Activated CD8-positive, alpha-beta memory T cell treated with anti-CD3 and anti-CD28 coated beads, Interleukin-2, amount 50 U/mL, for 4 hours (primary cell): ENCODE data around the gene CACHD1.

Source experiments
- DNase-seq: peaks from one replicate; pipeline ENCODE4 v3.0.0-alpha.2; 2020

The CACHD1 gene

DNA sequence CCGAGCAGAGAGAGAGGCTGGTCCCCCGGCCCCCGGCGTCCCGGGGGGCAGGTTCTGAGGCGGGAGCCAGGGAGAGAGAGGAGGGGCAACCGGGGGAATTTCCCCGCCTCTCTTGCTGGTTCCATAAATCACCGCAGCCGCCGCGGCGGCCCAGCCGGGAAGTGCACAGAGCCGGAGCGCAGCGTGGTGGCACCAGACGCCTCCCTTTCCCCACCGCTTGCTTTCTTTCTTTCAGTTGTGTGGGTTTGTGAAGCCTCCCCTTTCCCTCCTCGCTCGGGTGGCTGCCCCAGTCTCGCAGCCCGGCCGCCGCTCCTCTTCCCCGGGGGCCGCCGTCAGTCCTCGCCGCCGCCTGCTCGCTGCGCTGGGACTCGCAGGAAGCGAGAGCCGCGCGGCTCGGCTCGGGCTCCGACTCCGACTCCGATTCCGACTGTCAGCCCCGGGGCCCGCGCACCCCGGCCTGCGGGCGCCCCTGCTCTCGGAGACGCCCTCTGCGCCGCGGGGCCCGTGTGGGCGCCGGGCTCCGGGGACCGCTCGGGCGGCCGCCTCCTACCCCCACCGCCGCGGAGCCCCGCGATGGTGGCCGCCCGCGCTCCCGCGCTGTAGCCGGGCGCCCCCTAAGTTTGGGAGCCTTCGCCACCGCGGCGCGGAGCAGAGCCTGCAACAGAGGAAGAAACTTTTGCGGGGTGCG, at the start of gene CACHD1:
Gene CACHD1, plus strand, starts transcription at position 153 of the 688 bp plus-strand sequence. CDS start 616 bp downstream, outside the sequence.
- peak; percentile 79 for DNase-seq

DNA sequence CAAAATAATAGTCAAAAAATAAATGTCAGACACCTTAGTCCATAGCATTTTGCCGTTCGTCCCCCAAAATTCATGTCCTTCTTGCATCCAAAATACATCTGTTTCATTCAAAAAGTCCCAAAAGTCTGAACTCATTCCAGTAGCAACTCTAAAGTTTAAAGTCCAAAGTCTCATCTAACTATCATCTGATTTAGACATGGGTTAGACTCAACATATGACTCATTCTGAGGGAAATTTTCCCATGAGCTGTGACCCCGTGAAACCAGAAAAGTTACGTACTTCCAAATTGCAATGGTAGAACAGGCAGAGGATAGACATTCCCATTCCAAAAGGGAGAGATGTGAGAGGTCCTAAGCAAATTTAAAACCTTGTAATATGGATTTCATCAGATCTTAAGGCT, 48.6 kb upstream of the CACHD1 start:
- DNase-seq: no peak

DNA sequence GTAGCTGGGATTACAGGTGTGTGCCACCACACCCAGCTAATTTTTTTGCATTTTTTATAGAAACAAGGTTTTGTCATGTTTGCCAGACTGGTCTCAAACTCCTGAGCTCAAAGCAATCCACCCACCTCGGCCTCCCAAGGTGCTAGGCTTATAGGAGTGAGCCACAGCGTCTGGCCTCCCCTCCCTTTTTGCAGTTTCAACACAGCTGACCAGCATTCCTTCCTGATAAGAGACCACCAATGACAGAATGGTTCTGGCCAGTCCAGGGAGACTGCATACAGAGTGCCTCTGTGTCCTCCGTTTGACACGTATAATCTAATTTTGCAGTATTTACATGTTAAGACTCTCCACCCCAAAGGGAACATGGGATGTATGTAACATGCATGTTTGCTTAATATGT, 46.4 kb upstream of the CACHD1 start:
- no peak for DNase-seq

DNA sequence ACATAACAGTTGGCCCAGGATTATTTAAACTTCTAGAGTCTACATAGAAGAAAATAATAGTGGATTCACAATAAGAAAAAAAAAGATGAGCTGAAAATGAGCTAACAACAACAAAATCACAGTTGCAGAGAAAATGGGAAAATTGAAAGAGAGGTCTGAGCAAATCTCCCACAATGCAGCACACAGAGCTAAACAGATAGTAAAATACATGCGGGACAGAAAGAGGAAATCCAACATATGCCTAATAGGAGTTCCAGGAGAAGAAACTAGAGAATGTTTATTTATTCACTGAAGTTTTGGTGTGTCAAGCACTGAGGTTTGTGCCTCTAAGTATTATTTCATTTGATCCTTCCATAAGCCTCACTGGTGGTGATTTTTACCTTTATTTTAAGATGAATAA, 45.5 kb upstream of the CACHD1 start:
- no peak for DNase-seq

DNA sequence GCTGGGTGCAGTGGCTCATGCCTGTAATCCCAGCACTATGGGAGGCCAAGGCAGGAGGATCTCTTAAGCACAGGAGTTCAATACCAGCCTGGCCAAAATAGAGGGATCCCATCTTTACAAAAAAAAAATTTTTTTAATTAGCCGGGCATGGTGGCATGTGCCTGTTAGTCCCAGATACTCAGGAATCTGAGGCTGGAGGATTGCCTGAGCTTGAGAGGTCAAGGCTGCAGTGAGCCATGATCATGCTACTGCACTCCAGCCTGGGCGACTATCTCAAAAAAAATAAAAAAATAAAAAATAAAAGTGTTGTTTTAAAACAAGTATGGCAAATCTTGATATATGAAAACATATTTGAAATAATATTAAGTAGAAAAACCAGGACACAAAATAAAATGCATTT, 44.4 kb upstream of the CACHD1 start:
- no peak for DNase-seq

DNA sequence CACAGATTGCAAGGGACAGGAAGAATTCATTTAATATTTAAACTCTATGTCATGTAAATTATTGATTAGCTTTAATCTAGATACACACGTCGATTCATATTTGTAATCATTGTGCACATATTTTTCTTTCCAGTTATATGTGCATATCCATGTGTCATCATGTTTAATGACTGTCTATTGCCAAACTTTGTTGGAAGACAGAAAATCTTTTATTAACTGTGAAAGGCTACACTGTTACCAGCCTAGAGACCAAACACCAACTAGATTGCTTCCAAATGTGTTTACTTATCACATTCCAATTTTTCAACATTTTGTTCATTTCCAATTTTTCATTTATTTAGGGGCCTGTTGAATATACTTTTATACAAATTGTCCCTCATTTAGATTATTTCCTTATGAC, 43.2 kb upstream of the CACHD1 start:
- DNase-seq: no peak

DNA sequence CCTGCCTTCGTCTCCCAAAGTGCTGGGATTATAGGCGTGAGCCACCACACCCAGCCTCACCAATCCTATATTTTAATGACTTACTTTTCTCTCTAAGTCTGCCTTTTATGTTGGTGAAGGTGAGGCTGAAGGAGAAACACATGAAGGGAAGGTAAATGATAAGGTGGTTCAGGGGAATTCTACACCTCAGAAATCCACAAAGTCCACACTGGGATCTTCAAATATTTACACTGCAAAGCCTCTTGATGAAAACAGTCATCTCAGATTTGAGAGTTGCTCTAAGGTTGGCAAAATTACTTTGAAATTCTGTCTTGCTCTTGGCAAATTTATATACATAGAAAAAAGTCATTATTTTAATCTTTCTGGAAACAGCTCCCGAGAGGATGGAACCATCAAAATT, 42.0 kb upstream of the CACHD1 start:
- no peak for DNase-seq

DNA sequence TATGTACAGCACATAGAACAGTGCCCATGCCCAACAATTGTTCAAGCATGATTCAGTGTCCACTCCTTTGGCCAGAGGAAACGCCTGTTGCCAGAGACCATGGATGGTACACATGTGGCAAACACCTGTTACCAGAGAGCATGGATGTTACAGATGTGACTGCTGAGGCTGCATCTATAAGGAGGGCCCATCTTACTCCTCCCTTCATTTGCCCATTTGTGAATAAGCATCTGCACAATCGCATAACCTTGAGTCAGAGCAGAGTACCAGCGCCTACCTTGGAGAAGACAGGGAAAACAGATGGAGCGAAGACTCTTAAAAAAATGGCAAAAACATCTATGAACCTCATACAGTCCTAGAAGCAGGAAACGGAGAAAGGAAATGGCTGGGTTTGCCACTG, 36.6 kb upstream of the CACHD1 start:
- no peak for DNase-seq

DNA sequence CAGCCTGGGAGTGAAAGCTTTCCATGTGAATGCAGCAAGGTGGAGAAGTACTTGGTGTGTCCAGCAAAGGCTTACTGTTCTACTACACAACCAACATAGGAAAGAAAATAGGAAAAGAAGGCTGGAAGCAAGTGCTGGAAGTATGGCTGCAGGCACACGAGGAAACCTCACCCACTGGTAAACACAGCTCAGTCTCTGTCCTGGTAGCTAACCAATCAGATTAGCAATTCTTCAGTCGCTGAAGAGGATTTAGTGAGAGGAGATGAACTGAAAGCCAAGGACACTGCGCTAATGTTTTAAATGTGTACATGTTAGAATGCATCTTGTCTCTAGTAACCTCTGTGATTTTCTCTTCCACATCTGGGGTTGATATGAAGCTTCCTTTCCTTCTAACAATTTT, 36.2 kb upstream of the CACHD1 start:
- DNase-seq: no peak

DNA sequence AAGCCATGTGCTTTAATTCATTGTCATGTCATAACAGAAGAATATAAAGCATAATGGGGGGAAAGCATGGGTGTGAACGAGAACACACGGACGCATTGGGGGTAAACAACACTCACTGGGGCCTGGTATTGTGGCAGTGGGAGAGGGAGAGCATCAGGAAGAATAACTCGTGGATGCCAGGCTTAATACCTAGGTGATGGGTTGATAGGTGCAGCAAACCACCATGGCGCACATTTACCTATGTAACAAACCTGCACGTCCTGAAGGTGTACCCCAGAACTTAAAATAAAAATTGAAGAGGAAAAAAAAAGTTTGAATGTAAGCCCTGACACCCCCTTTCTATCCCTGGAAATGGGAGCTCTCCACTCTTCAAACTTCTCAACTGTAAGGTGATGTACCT, 34.9 kb upstream of the CACHD1 start:
- no peak for DNase-seq

DNA sequence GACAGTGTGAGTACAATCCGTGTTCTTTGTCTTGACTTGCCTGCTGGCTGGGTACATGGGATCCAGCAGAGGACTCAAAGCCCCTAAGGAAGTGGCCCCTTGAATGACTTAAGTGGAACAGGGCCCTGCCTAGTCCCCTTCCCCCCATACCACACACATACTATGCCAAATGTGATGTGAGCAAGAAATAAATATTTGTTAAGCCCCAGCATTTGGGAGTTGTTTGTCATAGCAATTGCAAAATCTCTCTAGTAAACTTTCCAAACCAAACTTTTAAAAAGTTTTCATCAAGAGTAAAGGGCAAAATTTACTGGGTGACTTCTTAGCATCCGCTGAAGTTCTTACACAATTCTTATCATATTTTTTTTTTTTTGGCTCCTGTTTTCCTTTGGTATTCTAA, 32.5 kb upstream of the CACHD1 start:
- no peak for DNase-seq

DNA sequence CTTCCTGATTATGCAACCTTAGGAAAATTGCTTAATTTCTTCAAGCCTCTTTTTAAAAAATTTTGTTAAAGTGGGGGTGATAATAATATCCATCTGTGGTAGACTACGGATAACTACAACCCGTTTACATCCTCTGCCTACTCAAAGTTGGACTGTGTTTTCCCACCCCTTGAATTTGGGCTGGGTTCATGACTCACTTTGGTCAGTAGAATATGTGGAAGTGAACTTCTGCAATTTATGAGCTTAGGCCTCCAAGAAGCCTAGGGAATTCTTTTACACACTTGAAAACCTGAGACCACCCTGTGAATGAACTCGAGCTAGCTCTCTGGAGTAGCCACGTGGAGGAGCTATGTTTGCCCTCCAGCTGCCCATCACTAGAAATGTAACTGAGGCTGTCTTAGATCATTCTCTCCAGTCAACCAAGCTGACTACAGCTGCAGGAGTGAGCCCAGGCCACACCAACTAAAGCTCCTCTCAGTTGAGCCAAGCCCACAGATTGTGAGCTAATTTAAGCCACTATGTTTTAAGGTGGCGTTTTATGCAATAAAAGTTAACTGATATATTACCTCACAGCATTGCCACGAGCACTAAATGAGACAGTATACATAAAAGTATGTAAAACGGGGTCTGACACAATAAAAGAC, 29.6 kb upstream of the CACHD1 start:
- no peak for DNase-seq

DNA sequence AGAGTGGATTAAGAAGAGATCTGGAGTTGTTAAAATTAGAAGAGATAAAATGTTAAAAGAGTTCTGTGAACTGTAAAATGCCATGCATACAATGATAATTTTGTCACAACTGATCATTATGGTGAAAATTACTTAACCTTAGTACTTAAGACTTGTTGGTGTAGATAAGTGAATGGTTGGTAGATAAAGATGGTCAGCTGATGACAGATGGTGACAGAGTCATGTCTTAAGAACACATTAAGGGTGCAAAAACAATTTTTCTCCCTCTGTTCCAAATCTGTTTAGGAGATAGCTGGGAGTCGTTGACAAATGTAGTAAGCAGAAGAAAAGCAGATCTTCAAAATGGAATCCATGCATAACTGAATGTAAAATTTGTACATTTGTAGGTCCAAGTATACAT, 18.5 kb upstream of the CACHD1 start:
- no peak for DNase-seq

DNA sequence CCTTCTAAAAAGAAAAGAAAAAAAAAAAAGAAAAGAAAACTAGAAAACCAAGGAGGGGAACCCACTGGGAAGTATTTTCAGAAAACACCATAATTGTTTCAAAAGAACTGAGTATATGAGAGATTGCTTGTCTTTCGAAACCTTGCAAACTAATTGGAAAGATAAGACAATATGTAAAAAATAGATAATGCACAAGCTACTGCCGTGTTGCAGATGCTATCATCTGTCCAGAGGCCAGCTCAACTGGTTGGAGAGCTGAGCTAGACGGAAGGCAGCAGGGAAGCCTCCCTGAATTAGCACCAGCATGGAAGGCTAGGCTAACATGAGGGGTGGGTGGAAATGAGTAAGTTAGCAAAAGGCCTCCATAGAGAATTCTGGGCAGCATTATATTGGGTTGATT, 16.2 kb upstream of the CACHD1 start:
- no peak for DNase-seq

DNA sequence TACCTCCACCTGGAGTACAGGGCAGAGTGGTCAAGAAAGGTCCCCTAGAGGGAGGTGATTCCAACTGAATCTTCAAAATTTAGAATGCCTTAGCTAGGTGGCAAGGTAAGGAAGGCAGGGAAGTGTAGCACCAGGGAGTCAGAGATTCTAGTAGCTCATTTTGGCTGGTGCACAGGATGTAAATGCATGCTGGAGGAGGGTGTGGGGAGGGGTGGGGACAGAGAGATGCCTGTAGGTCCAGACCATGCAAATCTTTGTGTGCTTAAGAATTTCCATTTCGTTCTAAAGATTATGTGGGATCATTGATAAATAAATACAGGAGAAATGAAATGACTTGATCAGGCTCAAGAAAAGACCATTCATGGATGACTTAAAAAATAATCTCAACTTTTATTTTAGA, 11.0 kb upstream of the CACHD1 start:
- DNase-seq: no peak

DNA sequence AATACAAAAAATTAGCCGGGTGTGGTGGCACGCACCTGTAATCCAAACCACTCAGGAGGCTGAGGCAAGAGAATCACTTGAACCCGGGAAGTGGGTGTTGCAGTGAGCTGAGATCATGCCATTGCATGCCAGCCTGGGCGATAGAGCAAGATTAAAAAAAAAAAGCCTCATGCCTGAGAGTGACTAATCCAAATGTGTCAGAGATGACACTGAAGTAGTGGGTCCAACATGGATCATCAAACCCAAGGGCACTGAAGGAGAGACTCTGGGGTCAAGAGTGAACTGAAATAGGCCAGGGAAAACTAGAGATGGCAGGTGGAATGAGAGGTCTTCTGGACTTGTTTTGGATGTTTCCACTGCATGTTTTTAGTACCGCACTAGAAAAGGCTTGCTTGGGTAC, 10.2 kb upstream of the CACHD1 start:
- DNase-seq: no peak

DNA sequence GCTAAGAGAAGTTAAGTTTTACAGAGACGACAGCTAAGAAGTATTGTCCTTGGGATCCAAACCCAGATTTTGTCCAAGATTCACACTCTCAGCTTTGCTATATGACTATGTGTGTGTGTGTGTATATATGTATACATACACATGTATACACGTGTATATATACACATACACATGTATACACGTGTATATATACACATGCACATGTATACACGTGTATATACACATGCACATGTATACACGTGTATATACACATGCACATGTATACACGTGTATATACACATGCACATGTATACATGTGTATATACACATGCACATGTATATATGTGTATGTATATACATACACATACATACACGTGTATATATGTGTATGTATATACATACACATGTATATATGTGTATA, 3.9 kb upstream of the CACHD1 start:
- no peak for DNase-seq

DNA sequence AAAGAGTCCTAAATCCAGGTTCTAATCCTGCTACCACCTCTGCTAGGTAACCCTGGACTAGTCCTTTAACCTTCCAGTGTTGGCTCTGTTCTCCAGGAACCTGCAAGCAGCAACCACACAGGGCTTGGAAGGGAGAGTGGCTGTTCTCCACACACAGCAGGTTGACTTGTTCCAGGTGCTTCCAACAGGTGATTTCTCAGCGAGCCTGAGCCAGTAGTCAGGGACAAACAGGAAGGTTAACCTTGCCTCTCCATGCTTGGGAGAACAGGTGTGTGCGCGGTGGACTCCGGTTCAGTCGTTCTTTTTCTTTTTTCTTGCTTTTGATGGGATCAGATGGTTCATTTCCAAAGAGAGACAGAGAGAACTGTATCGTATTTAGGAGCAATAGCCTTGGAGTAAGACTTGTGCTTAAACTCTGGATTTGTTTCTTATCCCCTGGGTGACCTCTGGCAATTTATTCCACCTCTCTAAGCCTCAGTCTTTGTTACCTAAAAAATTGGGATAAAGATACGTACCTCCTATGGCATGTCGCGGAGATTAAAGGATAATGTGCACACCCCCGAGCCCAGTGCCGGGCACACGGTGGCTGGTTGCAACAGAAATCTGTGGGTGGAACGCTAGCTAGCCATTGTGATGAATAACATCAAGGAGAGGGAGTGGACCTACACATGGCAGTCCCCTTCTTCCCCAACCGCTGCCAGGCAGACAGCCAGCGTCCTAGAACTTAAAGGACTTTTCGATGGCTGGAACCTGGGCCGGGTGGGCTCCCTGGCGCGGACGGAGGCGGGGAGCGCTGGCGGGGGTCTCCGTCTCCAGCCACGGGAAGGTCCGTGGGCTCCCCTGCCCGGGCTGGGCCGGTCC, 583 bp upstream of the CACHD1 start:
- no peak for DNase-seq

DNA sequence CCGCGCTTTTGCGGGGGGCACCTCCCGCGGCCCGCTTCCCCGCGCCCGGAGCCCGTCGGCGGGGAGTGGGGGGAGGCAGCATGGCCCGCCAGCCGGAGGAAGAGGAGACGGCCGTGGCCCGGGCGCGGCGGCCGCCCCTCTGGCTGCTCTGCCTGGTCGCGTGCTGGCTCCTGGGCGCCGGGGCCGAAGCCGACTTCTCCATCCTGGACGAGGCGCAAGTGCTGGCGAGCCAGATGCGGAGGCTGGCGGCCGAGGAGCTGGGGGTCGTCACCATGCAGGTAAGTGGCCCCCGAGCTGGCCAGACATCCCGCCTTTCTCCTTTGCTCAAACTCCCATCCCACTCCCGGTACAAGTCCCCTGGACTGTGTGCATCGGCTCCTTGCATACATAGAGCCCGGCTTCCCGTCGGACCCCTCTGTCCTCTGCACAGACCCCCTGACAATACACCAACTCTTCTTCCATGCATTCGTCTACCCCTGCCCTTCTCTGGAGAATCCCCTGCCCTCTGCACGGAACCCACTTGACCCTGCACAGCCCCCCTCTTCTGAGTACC, 812 bp downstream of the CACHD1 start:
- DNase-seq: no peak

DNA sequence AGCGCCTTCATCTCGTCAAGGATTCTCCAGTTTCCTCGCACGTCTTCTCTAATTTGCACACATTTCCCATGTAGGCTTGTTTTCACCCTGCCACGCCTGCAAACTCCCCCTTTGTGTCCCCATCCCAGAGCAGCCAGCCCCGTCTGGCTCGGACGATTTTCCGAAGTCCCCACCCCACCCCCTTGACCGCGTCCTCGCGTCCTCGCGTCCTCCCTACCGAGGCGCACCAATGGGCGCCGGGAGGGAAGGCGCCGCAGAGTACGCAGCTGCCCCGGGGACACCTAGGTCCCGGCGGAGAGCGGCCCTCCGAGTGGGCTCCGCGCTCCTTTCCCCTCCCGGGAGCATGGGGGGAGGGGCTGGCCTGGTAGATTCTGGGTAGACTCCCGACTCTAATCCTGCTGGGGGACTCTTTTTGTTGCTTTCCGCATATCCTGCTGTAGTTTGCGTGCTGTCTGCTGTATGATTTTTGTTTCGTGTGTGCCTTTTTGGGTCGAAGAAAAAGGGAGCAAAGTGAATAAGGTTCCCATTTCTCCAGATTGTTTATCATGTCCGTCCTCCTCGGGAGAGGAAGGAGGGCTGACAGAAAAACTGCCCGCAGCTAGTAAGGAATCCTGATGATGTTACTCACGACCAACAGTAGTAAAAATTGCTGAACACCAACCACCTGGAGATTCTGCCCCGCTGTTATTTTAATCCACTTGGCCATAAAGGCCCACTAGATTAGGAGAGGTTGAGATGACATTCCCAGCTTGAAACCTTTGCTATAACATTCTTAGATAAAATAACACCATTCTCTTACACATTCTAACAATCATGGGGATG, 1.5 kb downstream of the CACHD1 start:
- peak; percentile 21 for DNase-seq

DNA sequence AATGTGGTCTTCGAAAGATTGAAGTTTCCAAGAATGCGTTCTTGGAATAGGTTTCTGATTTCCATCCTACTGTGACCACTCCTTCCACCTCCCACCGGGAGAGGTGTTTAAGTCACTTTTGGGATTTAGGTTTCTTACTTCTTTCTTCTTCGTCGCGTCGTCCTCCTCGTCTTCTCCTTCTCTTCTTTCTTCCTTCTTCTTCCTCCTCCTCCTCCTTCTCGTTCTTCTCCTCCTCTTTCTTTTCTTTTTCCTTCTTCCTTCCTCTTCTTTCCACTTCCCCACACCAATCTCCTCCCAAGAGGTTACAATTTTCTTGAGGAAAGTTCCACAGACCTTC, 2.1 kb downstream of the CACHD1 start:
- no peak for DNase-seq

DNA sequence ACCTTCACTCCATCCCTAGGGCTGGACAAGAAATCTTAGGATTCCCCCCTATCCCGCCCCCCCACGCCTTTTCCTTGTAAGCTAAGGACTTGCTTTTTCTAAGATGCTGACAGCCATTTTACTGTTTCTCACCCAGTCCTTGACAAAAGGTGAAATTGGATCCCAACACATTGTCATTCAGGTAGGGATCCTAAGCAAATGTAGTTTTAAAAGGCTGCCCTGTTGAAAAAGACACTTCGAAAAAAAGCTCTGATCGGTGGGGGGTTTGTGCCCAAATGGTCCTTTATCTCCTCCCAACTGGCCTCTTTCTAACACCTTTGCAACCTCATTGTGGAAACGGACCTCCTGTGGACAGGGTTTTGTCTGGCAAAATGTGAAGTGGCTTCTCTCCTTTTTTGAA, 2.9 kb downstream of the CACHD1 start:
- no peak for DNase-seq

DNA sequence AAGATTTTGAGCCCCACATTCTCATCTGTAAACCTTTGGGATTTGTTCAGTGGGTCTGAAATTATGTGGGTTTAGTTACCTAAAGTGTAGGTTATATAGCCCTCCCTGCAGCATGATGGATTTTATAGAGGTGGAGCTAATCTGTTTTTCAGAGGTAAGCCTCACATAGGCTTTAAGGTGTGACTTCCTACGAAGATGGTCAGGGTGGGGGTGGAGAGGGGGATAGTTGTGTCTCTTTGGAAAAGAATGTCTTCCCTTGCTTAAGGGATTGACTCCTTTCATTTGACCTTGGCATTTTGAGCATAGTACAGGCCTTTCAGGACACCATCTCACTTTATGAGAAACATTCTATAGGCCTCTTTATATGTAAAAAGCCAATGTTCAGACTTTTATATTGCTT, 3.4 kb downstream of the CACHD1 start:
- DNase-seq: no peak
